ENCODE data around the gene PPP1R12C.

DNA sequence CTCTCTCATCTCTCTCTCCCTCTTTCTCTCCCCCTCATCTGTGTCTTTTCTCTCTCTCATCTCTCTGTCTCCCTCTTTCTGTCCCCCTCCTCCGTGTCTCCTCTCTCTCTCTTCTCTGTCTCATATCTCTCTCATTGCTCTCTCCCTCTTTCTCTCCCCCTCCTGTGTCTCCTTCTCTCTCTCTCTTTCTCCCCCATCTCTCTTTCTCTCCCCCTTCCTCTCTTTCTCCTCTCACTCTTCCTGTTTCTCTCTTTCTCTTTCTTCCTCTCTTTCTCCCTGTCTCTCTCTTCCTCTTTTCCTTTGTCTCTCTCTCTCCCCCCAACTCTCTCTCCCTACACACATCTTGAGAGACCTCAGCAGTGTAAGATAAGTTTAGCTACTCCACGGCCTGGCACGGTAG is 49.6 kb downstream of the PPP1R12C start:
- TF ChIP-seq CTCF (IDR thresholded peaks at IDR 0.05) (no peak), POLR2A (IDR thresholded peaks at IDR 0.05) (no peak)

Data from body of pancreas (tissue), 4 donors.